GM21423 (cell line): ENCODE results near the gene EDEM1.

Experiments used
- ATAC-seq: cut with Tn5 transposase; IDR thresholded peaks from one replicate; pipeline ENCODE4 v1.9.1; 2021; ENCODE audit warnings: mild to moderate bottlenecking, moderate library complexity; ENCODE audit not compliant: unreplicated experiment

Gene EDEM1

GRCh38 chr3:5264896-5265770 is 77.6 kb downstream of the EDEM1 start:
- no peak for ATAC-seq

- ATAC-seq: no peak
Measured at GRCh38 chr3:5267252-5267651, 79.7 kb downstream of the EDEM1 start.

GRCh38 chr3:5267889-5268288 is 80.4 kb downstream of the EDEM1 start:
- ATAC-seq: no peak
